SK-N-SH (cell line): ENCODE data around the gene SELPLG.

ENCODE experiments used
- EZH2phosphoT487 ChIP-seq: fragments of 200-600 bp; sonication (generic); IDR thresholded peaks from 2 replicates; pipeline ENCODE4 v1.6.1; 2017; ENCODE audit warnings: low read depth, mixed run types, mild to moderate bottlenecking, antibody characterized with exemption, moderate library complexity, borderline replicate concordance
- FOXM1 ChIP-seq: IDR thresholded peaks from 2 replicates; pipeline ENCODE4 v1.4.0; 2012; ENCODE audit warnings: low read depth, mild to moderate bottlenecking
- JUND ChIP-seq: IDR thresholded peaks from 2 replicates; pipeline ENCODE4 v1.4.0; 2012
- POLR2AphosphoS5 ChIP-seq: IDR thresholded peaks from 2 replicates; pipeline ENCODE4 v1.6.1; 2012; ENCODE audit warnings: low read depth, low read length
- RAD21 ChIP-seq: IDR thresholded peaks from 2 replicates; pipeline ENCODE4 v1.6.1; 2012; ENCODE audit warnings: mild to moderate bottlenecking, low read length
- RFX5 ChIP-seq: IDR thresholded peaks from 2 replicates; pipeline ENCODE4 v1.6.1; 2012; ENCODE audit warnings: mild to moderate bottlenecking, improper control_type of control experiment, low read length
- RXRA ChIP-seq: IDR thresholded peaks from 2 replicates; pipeline ENCODE4 v1.4.0; 2012; ENCODE audit warnings: low read depth, mild to moderate bottlenecking, borderline replicate concordance
- SMC3 ChIP-seq: IDR thresholded peaks from 2 replicates; pipeline ENCODE4 v1.6.1; 2012; ENCODE audit warnings: low read depth, low read length, improper control_type of control experiment
- TF ChIP-seq, protein P1 (sequence below): fragments of 200-600 bp; sonication (generic); IDR thresholded peaks from 2 replicates; pipeline ENCODE4 v1.6.1; 2017; ENCODE audit warnings: antibody characterized with exemption, mild to moderate bottlenecking, moderate library complexity

DNA sequence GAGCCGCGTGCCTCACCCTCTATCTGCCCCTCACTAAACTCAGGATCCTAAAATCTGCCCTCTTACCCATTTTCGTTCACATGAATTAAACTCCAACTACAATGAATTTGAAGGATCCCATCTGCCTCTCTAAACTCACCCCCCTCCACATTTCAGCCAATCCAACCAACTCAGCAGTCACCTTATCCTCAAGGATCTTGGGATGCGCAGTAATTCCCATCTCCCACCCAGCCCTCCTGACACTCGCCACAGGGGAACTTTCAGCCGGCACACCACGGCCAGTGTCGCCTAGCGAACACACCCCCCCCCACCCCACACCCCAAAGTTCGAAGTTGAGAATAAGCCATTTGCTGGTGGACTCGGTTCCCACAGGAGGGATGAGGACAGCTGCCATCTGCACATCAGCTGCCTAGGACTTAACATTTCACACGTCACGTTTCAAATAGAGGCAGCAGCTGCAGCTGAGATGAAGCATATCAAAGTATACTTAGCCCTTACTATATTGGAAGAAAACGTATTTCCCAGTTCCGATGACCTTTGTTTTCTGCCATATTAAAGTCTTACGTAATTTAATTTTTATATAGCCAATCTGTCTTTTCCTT, 8.7 kb upstream of the SELPLG start:
- TF ChIP-seq RAD21 (no peak), RXRA (no peak), SMC3 (no peak), POLR2AphosphoS5 (no peak), RFX5 (no peak), FOXM1 (no peak), EZH2phosphoT487 (no peak), JUND (no peak)
- TF ChIP-seq, protein P1, sequence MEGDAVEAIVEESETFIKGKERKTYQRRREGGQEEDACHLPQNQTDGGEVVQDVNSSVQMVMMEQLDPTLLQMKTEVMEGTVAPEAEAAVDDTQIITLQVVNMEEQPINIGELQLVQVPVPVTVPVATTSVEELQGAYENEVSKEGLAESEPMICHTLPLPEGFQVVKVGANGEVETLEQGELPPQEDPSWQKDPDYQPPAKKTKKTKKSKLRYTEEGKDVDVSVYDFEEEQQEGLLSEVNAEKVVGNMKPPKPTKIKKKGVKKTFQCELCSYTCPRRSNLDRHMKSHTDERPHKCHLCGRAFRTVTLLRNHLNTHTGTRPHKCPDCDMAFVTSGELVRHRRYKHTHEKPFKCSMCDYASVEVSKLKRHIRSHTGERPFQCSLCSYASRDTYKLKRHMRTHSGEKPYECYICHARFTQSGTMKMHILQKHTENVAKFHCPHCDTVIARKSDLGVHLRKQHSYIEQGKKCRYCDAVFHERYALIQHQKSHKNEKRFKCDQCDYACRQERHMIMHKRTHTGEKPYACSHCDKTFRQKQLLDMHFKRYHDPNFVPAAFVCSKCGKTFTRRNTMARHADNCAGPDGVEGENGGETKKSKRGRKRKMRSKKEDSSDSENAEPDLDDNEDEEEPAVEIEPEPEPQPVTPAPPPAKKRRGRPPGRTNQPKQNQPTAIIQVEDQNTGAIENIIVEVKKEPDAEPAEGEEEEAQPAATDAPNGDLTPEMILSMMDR = no peak
